Measurements from ENCODE around the gene SMCO2. TPM values are rescaled to one million over a fixed set of nuclear protein-coding genes. Genes with fewer than 3 reads are reported as not detected.

SMCO2 gene
- total RNA-seq, 2 experiments from 2014 or later: not detected

GRCh38 chr12:27549236-27549800, 102.8 kb downstream of the SMCO2 start:
- intact Hi-C loops (cut with micrococcal nuclease; ENCODE audit: unreplicated experiment): no loop called here
- CTCF ChIA-PET (ENCODE audit: unreplicated experiment): no interaction called here

GRCh38 chr12:27549801-27550652, 103.5 kb downstream of the SMCO2 start:
- TF ChIP-seq CTCF (conservative IDR thresholded peaks at IDR 0.05; ENCODE audit: low read length) (no peak), EZH2phosphoT487 (IDR thresholded peaks at IDR 0.05; ENCODE audit: borderline replicate concordance, low read depth, low read length) (no peak)
- Histone ChIP-seq H3K4me1 (ENCODE audit: insufficient read depth, low read length, poor library complexity, severe bottlenecking) (no peaks in the 10 kb centered on the region), H4K20me1 (ENCODE audit: insufficient read depth, low read length) (no peaks in the 10 kb centered on the region), H3K4me2 (ENCODE audit: low read length) (no peak overlapping the region), H3K9me2 (ENCODE audit: insufficient read depth, low read length) (no peaks in the 10 kb centered on the region), H3K9me3 (ENCODE audit: low read length) (no peaks in the 10 kb centered on the region), H3K4me3 (ENCODE audit: low read depth, low read length, poor library complexity, severe bottlenecking) (no peak overlapping the region), H3K79me2 (ENCODE audit: insufficient read depth, low read depth, low read length) (no peaks in the 10 kb centered on the region), H3K27ac (ENCODE audit: low read depth, low read length, poor library complexity, severe bottlenecking) (no peak overlapping the region), H3K36me3 (ENCODE audit: insufficient read depth, low read length) (no peaks in the 10 kb centered on the region), H2AFZ (ENCODE audit: low read length) (no peak overlapping the region)
- BruUV-seq (replicated peaks): no TSS peak
- POLR2A ChIA-PET: interaction anchor here (0.6 to 0.8 kb wide), 2 partner anchors 124 to 1264 kb away, joined by 3 read pairs; no protein-coding TSS in a partner anchor
- CTCF ChIA-PET (ENCODE audit: unreplicated experiment): no interaction called here
- no peak for DNase-seq (ENCODE audit: low spot score)
- intact Hi-C loops (cut with micrococcal nuclease; ENCODE audit: unreplicated experiment): no loop called here

More at GRCh38 chr12:27549236-27549800, 102.8 kb downstream of the SMCO2 start:
- BruUV-seq (replicated peaks): no TSS peak
- Histone ChIP-seq H3K4me2 (ENCODE audit: low read length) (no peak overlapping the region), H4K20me1 (ENCODE audit: insufficient read depth, low read length) (no peaks in the 10 kb centered on the region), H3K9me3 (ENCODE audit: low read length) (no peaks in the 10 kb centered on the region), H3K27ac (ENCODE audit: low read depth, low read length, poor library complexity, severe bottlenecking) (no peak overlapping the region), H3K4me3 (ENCODE audit: low read depth, low read length, poor library complexity, severe bottlenecking) (no peak overlapping the region), H3K79me2 (ENCODE audit: insufficient read depth, low read depth, low read length) (no peaks in the 10 kb centered on the region), H3K4me1 (ENCODE audit: insufficient read depth, low read length, poor library complexity, severe bottlenecking) (no peaks in the 10 kb centered on the region), H3K36me3 (ENCODE audit: insufficient read depth, low read length) (no peaks in the 10 kb centered on the region), H3K9me2 (ENCODE audit: insufficient read depth, low read length) (no peaks in the 10 kb centered on the region), H2AFZ (ENCODE audit: low read length) (no peak overlapping the region)
- TF ChIP-seq CTCF (conservative IDR thresholded peaks at IDR 0.05; ENCODE audit: low read length) (no peak), EZH2phosphoT487 (IDR thresholded peaks at IDR 0.05; ENCODE audit: borderline replicate concordance, low read depth, low read length) (no peak)
- POLR2A ChIA-PET: interaction anchor here (0.5 kb wide), 1 partner anchor 9 kb away, joined by 5 read pairs; no protein-coding TSS in a partner anchor
- DNase-seq (ENCODE audit: low spot score): no peak

- Histone ChIP-seq H3K4me2 (ENCODE audit: low read length) (no peak overlapping the region), H3K9me3 (ENCODE audit: low read length) (no peaks in the 10 kb centered on the region), H3K4me3 (ENCODE audit: low read depth, low read length, poor library complexity, severe bottlenecking) (no peak overlapping the region), H3K9me2 (ENCODE audit: insufficient read depth, low read length) (no peaks in the 10 kb centered on the region), H3K79me2 (ENCODE audit: insufficient read depth, low read depth, low read length) (no peaks in the 10 kb centered on the region), H2AFZ (ENCODE audit: low read length) (no peak overlapping the region), H3K27ac (ENCODE audit: low read depth, low read length, poor library complexity, severe bottlenecking) (no peak overlapping the region), H3K4me1 (ENCODE audit: insufficient read depth, low read length, poor library complexity, severe bottlenecking) (no peaks in the 10 kb centered on the region), H3K36me3 (ENCODE audit: insufficient read depth, low read length) (no peaks in the 10 kb centered on the region), H4K20me1 (ENCODE audit: insufficient read depth, low read length) (no peaks in the 10 kb centered on the region)
- intact Hi-C loops (cut with micrococcal nuclease; ENCODE audit: unreplicated experiment): no loop called here
- POLR2A ChIA-PET: interaction anchor here (0.6 to 0.8 kb wide), 2 partner anchors 123 to 1263 kb away, joined by 3 read pairs; no protein-coding TSS in a partner anchor
- BruUV-seq (replicated peaks): no TSS peak
- no peak for DNase-seq (ENCODE audit: low spot score)
- no peak for TF ChIP-seq EZH2phosphoT487 (IDR thresholded peaks at IDR 0.05; ENCODE audit: borderline replicate concordance, low read depth, low read length)
- no peak for TF ChIP-seq CTCF (conservative IDR thresholded peaks at IDR 0.05; ENCODE audit: low read length)
- CTCF ChIA-PET (ENCODE audit: unreplicated experiment): no interaction called here
Observed at GRCh38 chr12:27550653-27550975, 104.1 kb downstream of the SMCO2 start.
